Panc1 (cell line): ENCODE measurements around the gene MPC1.

Source experiments
- POLR2AphosphoS5 ChIP-seq: IDR thresholded peaks from 2 replicates; pipeline ENCODE4 v1.6.1; 2012; ENCODE audit warnings: mild to moderate bottlenecking, low read depth, low read length, moderate library complexity
- SIN3A ChIP-seq: IDR thresholded peaks from 2 replicates; pipeline ENCODE4 v1.6.1; 2012; ENCODE audit warnings: low read depth, mild to moderate bottlenecking, low read length, moderate library complexity, borderline replicate concordance; ENCODE audit not compliant: insufficient read depth
- TCF7L2 ChIP-seq: IDR thresholded peaks from 2 replicates; pipeline ENCODE4 v1.6.1; 2011; ENCODE audit warnings: mild to moderate bottlenecking, low read depth, low read length, inconsistent platforms
- TF ChIP-seq, protein P1 (sequence below): fragments of 450-650 bp; IDR thresholded peaks from 2 replicates; pipeline ENCODE4 v1.5.1; 2017; ENCODE audit warnings: mild to moderate bottlenecking

DNA sequence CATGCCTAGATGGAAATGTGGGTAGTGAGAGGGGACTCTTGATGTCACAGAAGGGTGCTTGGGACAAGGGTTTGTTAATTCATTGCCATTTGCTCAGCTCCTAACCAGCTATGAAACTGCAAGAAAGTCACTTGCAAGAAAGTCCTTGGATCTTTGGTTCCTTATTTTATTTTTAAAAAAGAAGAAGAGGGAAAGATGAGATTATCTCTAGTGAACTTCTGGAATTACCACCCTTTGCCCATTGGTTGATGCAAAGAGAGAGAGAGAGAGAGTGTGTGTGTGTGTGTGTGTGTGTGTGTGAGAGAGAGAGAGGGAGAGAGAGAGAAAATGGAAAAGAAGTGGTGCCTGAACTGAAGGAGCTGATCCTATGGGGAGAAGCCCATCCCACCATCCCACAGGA is 35.8 kb downstream of the MPC1 start:
- TF ChIP-seq, protein P1, sequence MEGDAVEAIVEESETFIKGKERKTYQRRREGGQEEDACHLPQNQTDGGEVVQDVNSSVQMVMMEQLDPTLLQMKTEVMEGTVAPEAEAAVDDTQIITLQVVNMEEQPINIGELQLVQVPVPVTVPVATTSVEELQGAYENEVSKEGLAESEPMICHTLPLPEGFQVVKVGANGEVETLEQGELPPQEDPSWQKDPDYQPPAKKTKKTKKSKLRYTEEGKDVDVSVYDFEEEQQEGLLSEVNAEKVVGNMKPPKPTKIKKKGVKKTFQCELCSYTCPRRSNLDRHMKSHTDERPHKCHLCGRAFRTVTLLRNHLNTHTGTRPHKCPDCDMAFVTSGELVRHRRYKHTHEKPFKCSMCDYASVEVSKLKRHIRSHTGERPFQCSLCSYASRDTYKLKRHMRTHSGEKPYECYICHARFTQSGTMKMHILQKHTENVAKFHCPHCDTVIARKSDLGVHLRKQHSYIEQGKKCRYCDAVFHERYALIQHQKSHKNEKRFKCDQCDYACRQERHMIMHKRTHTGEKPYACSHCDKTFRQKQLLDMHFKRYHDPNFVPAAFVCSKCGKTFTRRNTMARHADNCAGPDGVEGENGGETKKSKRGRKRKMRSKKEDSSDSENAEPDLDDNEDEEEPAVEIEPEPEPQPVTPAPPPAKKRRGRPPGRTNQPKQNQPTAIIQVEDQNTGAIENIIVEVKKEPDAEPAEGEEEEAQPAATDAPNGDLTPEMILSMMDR, result no peak
- no peak for TF ChIP-seq SIN3A
- no peak for TF ChIP-seq TCF7L2
- no peak for TF ChIP-seq POLR2AphosphoS5
